ENCODE results near the gene ORAI1. TPM values are rescaled to one million over a fixed set of nuclear protein-coding genes. Genes with fewer than 3 reads are reported as not detected.

Gene ORAI1
- total and polyA plus RNA-seq, 11 donors, result 4.5 to 18.8 (median 9.5) TPM

- H3K9me3 ChIP-seq, result no peaks in the 10 kb centered on the region
- 90 to 94% (median 93%) methylated on average over 6 of the region's 6 CpGs for WGBS, 4 donors
- TF ChIP-seq POLR2A (IDR thresholded peaks at IDR 0.05) (no peak), CTCF (IDR thresholded peaks at IDR 0.05) (no peak)
- ATAC-seq (no peak), DNase-seq (no peak)
- intact Hi-C loops (cut with DNase I), result no loop called here
- H3K27me3 ChIP-seq, result no peaks in the 10 kb centered on the region
- H3K27ac ChIP-seq, result no peak overlapping the region
- H3K4me1 ChIP-seq, result no peaks in the 10 kb centered on the region
- no peak overlapping the region for H3K4me3 ChIP-seq
- H3K36me3 ChIP-seq, result no peaks in the 10 kb centered on the region
Measured at GRCh38 chr12:121600702-121601336, 25.5 kb upstream of the ORAI1 start.

- Histone ChIP-seq H3K9me3 (no peaks in the 10 kb centered on the region), H3K27me3 (no peaks in the 10 kb centered on the region), H3K4me1 (no peaks in the 10 kb centered on the region), H3K36me3 (no peaks in the 10 kb centered on the region), H3K4me3 (no peak overlapping the region), H3K27ac (no peak overlapping the region)
- ATAC-seq, result no peak
- intact Hi-C loops (cut with DNase I), result no loop called here
- no peak for DNase-seq
- 94 to 95% (median 95%) methylated on average over 6 of the region's 6 CpGs for WGBS, 4 donors
- no peak for TF ChIP-seq CTCF (IDR thresholded peaks at IDR 0.05)
Measured at GRCh38 chr12:121602766-121603165, 23.6 kb upstream of the ORAI1 start.

- 94 to 95% (median 95%) methylated on average over 6 of the region's 6 CpGs for WGBS, 4 donors
- no peaks in the 10 kb centered on the region for H3K9me3 ChIP-seq
- H3K4me3 ChIP-seq, result no peak overlapping the region
- no peak for ATAC-seq
- H3K27ac ChIP-seq, result no peak overlapping the region
- TF ChIP-seq CTCF (IDR thresholded peaks at IDR 0.05), result no peak
- no peak for TF ChIP-seq POLR2A (IDR thresholded peaks at IDR 0.05)
- no peaks in the 10 kb centered on the region for H3K27me3 ChIP-seq
- no peak for DNase-seq
- intact Hi-C loops (cut with DNase I), result no loop called here
- H3K4me1 ChIP-seq, result no peaks in the 10 kb centered on the region
- no peaks in the 10 kb centered on the region for H3K36me3 ChIP-seq
Measured at GRCh38 chr12:121603581-121603980, 22.7 kb upstream of the ORAI1 start.

GRCh38 chr12:121608301-121608700 lies 18.0 kb upstream of the ORAI1 start:
- H3K36me3 ChIP-seq, result no peaks in the 10 kb centered on the region
- intact Hi-C loops (cut with DNase I), result no loop called here
- no peak for TF ChIP-seq POLR2A (IDR thresholded peaks at IDR 0.05)
- TF ChIP-seq CTCF (IDR thresholded peaks at IDR 0.05), result no peak
- WGBS, 4 donors, result 85 to 92% (median 88%) methylated on average over 5 to 6 of the region's 6 CpGs
- no peak for ATAC-seq
- H3K27ac ChIP-seq, result no peak overlapping the region
- H3K27me3 ChIP-seq, result no peaks in the 10 kb centered on the region
- DNase-seq, result no peak
- H3K4me3 ChIP-seq, result no peak overlapping the region
- peaks cover 0 to 14% (median 10%) of the 10 kb centered on the region in 12 donors for H3K4me1 ChIP-seq
- no peaks in the 10 kb centered on the region for H3K9me3 ChIP-seq

Data from heart left ventricle (tissue), 16 donors.